Activated naive CD4-positive, alpha-beta T cell treated with anti-CD3 and anti-CD28 coated beads, Interleukin-2, amount 10 ng/mL, durations not matched to agents 7 days and 5 days (primary cell): ENCODE data around the gene HEXA.
"Not testable (repeated sequence)": the region's sequence is repeated elsewhere in the genome, so short reads cannot be mapped to it uniquely, and the experiment has no call there.

Source experiments
- CTCF ChIA-PET: fragments of 350-600 bp; sonication (Branson Sonifier 250); formaldehyde crosslinking; loops from one replicate; lab custom pipeline; 2021; ENCODE audit warnings: antibody characterized with exemption; lab: Charles Lee
- DNase-seq: peaks from one replicate; pipeline ENCODE4 v3.0.0-alpha.2; 2020
- H3K27ac Mint-ChIP-seq: one replicate; pipeline ENCODE4 v1.8.0; 2021; ENCODE audit warnings: mild to moderate bottlenecking, moderate library complexity, mixed read lengths
- H3K27me3 Mint-ChIP-seq: one replicate; pipeline ENCODE4 v1.8.0; 2021; ENCODE audit warnings: mild to moderate bottlenecking, mixed read lengths
- H3K36me3 Mint-ChIP-seq: one replicate; pipeline ENCODE4 v1.8.0; 2021; ENCODE audit warnings: mixed read lengths
- H3K4me1 Mint-ChIP-seq: one replicate; pipeline ENCODE4 v1.8.0; 2021; ENCODE audit warnings: mixed read lengths
- H3K4me3 Mint-ChIP-seq: one replicate; pipeline ENCODE4 v1.8.0; 2021; ENCODE audit warnings: mild to moderate bottlenecking, moderate library complexity, mixed read lengths
- H3K9me3 Mint-ChIP-seq: one replicate; pipeline ENCODE4 v1.8.0; 2021; ENCODE audit warnings: mixed read lengths

The HEXA gene

GRCh38 chr15:72375846-72376581, at the start of gene HEXA:
Gene HEXA, minus strand, starts transcription at chr15:72376014. Its CDS starts 42 bp downstream, at chr15:72375972.
- peak within 1 kb of the TSS; percentile 98 for H3K27ac Mint-ChIP-seq
- CTCF ChIA-PET = interaction anchor here (1.3 to 1.8 kb wide), 2 partner anchors 9 to 102 kb away, joined by 3 to 4 read pairs; no protein-coding TSS in a partner anchor
- H3K27me3 Mint-ChIP-seq = peaks cover 10% of the 10 kb centered on the region
- peaks cover 44% of the 10 kb centered on the region for H3K4me1 Mint-ChIP-seq
- peaks cover 12% of the 10 kb centered on the region for H3K36me3 Mint-ChIP-seq
- H3K4me3 Mint-ChIP-seq = peak within 1 kb of the TSS; percentile 86
- peak; percentile 99 for DNase-seq
- H3K9me3 Mint-ChIP-seq = no peaks in the 10 kb centered on the region

GRCh38 chr15:72423256-72423655, 47.4 kb upstream of the HEXA start:
- CTCF ChIA-PET = no interaction called here
- Mint-ChIP-seq H3K9me3 (peaks cover 22% of the 10 kb centered on the region), H3K36me3 (no peaks in the 10 kb centered on the region), H3K4me3 (no peak overlapping the region), H3K27me3 (peaks cover 4% of the 10 kb centered on the region), H3K27ac (no peak overlapping the region), H3K4me1 (peaks cover 10% of the 10 kb centered on the region)
- DNase-seq = no peak

GRCh38 chr15:72421484-72421883, 45.7 kb upstream of the HEXA start:
- H3K27ac Mint-ChIP-seq = no peak overlapping the region
- CTCF ChIA-PET = no interaction called here
- H3K4me3 Mint-ChIP-seq = no peak overlapping the region
- H3K9me3 Mint-ChIP-seq = peaks cover 8% of the 10 kb centered on the region
- H3K27me3 Mint-ChIP-seq = peaks cover 4% of the 10 kb centered on the region
- H3K4me1 Mint-ChIP-seq = peaks cover 3% of the 10 kb centered on the region
- DNase-seq = no peak
- H3K36me3 Mint-ChIP-seq = no peaks in the 10 kb centered on the region

DNA sequence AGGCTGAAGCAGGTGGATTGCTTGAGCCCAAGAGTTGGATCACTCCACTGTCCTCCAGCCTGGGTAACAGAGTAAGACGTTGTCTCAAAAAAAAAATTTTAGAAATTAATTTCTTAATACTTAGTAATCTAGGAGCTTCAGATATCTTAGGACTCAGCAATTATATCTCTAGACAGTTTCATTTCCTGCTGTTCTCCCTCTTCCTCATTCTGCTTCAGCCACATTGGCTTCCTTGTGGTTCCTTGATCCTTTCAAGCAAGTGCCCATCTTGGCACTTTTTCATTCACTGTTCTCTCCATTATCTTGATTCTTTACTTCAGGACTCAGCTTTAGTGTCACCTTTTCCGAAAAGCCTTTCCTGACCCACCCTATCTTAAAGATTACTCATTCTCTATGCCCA, 44.8 kb upstream of the HEXA start:
- CTCF ChIA-PET = no interaction called here
- Mint-ChIP-seq H3K27ac (no peak overlapping the region), H3K36me3 (no peaks in the 10 kb centered on the region), H3K4me3 (no peak overlapping the region), H3K4me1 (peaks cover 2% of the 10 kb centered on the region), H3K27me3 (peaks cover 4% of the 10 kb centered on the region), H3K9me3 (peaks cover 5% of the 10 kb centered on the region)
- DNase-seq = no peak

- H3K27me3 Mint-ChIP-seq, CTCF ChIA-PET, H3K4me3 Mint-ChIP-seq, DNase-seq, H3K9me3 Mint-ChIP-seq, H3K4me1 Mint-ChIP-seq, H3K36me3 Mint-ChIP-seq, H3K27ac Mint-ChIP-seq: not testable (repeated sequence)
Observed at GRCh38 chr15:72419768-72420167, 44.0 kb upstream of the HEXA start.

DNA sequence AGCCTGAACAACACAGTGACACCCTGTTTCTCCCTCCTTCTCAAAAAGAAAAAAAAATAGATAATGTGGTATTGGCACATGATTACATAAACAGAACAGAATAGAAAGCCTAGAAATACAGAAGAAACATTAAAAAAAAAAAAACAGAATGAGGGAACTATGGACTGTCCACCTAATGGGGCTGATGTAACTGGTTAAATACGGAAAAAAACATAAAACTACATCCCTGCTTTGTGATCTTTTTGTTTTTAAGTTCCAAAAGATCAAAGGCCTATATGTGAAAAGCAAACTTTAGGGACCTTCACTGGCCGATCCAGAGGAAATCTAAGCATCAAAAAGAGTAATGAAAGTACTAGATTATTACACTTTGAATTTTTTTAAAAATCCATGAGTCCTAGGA, 39.5 kb upstream of the HEXA start:
- H3K36me3 Mint-ChIP-seq = no peaks in the 10 kb centered on the region
- H3K27ac Mint-ChIP-seq = no peak overlapping the region
- CTCF ChIA-PET = no interaction called here
- H3K4me3 Mint-ChIP-seq = no peak overlapping the region
- H3K9me3 Mint-ChIP-seq = no peaks in the 10 kb centered on the region
- peaks cover 9% of the 10 kb centered on the region for H3K27me3 Mint-ChIP-seq
- H3K4me1 Mint-ChIP-seq = no peaks in the 10 kb centered on the region
- no peak for DNase-seq

DNA sequence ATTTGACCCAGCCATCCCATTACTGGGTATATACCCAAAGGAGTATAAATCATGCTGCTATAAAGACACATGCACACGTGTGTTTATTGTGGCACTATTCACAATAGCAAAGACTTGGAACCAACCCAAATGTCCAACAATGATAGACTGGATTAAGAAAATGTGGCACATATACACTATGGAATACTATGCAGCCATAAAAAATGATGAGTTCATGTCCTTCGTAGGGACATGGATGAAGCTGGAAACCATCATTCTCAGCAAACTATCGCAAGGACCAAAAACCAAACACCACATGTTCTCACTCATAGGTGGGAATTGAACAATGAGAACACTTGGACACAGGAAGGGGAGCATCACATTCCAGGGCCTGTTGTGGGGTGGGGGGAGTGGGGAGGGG, 37.5 kb upstream of the HEXA start:
- H3K9me3 Mint-ChIP-seq, H3K27ac Mint-ChIP-seq, H3K27me3 Mint-ChIP-seq, DNase-seq, H3K4me1 Mint-ChIP-seq, H3K4me3 Mint-ChIP-seq, H3K36me3 Mint-ChIP-seq, CTCF ChIA-PET: not testable (repeated sequence)

DNA sequence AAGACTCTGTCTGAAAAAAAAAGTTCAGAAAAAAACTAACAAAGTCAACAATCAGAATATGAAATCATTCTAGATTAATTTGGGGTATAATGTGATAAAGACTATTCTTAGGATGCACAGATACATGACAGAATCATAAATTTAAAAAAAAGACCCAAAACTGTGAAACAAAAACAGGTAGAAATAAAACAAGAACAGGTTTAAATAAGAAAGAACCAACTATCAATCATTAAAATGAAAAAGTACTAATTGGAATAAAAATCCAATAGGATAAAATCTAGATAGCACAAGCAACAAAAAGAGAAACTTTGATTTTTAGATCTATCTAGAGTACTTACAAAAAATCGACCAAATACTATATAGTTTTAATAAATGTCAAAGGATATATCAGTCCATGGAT, 35.7 kb upstream of the HEXA start:
- DNase-seq = no peak
- Mint-ChIP-seq H3K27me3 (peaks cover 10% of the 10 kb centered on the region), H3K9me3 (no peaks in the 10 kb centered on the region), H3K27ac (no peak overlapping the region), H3K4me1 (no peaks in the 10 kb centered on the region), H3K36me3 (no peaks in the 10 kb centered on the region), H3K4me3 (no peak overlapping the region)
- CTCF ChIA-PET = no interaction called here

DNA sequence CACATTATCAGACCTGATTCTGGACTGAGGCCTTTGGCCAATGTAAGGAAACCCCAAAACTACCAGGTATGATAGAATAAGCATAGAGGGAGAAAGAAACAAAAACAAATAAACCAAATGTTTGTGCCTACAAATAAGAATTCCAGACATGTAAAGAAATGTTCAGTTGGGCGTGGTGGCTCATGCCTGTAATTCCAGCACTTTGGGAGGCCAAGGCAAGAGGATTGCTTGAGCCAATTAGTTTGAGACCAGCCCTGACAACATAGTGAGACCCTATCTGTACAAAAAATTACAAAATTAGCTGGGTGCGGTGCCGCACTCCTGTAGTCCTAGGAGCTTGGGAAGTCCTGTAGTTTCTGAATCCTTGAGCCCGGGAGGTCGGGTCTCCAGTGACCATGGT, 35.3 kb upstream of the HEXA start:
- Mint-ChIP-seq H3K36me3 (no peaks in the 10 kb centered on the region), H3K27me3 (peaks cover 12% of the 10 kb centered on the region), H3K9me3 (no peaks in the 10 kb centered on the region), H3K27ac (no peak overlapping the region), H3K4me3 (no peak overlapping the region), H3K4me1 (no peaks in the 10 kb centered on the region)
- CTCF ChIA-PET = no interaction called here
- DNase-seq = no peak

DNA sequence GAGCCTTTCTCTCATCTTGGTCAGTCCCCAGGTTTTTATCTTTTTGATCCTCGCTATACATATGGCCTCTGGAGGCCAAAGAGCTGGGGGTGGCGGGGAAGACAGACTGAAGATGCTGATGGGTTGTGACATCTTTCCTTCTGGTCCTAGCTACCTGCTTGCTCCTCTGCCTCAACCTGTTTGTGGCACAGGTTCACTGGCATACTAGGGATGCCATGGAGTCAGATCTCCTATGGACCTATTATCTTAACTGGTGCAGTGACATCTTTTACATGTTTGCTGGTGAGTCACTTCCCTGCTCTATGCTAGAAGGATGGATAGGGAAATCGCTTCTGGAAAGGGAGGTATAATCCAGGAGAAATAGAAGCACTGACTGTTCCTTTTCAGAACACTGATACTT, 31.1 kb upstream of the HEXA start:
- peaks cover 29% of the 10 kb centered on the region for H3K27me3 Mint-ChIP-seq
- no peak overlapping the region for H3K27ac Mint-ChIP-seq
- CTCF ChIA-PET = no interaction called here
- H3K4me1 Mint-ChIP-seq = no peaks in the 10 kb centered on the region
- H3K9me3 Mint-ChIP-seq = no peaks in the 10 kb centered on the region
- H3K4me3 Mint-ChIP-seq = no peak overlapping the region
- DNase-seq = no peak
- no peaks in the 10 kb centered on the region for H3K36me3 Mint-ChIP-seq

DNA sequence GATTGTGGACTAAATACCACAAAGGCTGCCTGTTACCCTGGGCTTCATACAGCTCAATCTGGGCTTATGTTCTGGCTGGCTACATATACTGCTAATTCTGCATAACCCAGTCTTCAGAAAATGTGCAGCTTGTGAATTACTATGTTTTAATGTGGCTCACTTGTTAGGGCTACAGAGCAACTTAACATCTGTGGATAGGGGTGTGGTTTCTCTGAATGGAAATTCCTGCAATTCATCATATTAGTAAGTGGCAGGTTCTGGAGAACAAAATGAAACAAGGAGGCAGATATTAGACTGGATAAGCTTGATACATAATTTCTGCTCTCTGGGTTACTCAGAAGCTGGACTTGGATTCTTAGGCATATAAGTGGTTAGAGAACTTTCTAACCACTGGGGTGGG, 29.0 kb upstream of the HEXA start:
- Mint-ChIP-seq H3K4me1 (no peaks in the 10 kb centered on the region), H3K9me3 (no peaks in the 10 kb centered on the region), H3K36me3 (no peaks in the 10 kb centered on the region), H3K4me3 (no peak overlapping the region), H3K27ac (no peak overlapping the region), H3K27me3 (peaks cover 29% of the 10 kb centered on the region)
- DNase-seq = no peak
- CTCF ChIA-PET = interaction anchor here (1.1 kb wide), 1 partner anchor 22 kb away, joined by 3 read pairs; no protein-coding TSS in a partner anchor

- Mint-ChIP-seq H3K4me3 (no peak overlapping the region), H3K27ac (no peak overlapping the region), H3K27me3 (peaks cover 29% of the 10 kb centered on the region), H3K4me1 (no peaks in the 10 kb centered on the region), H3K36me3 (no peaks in the 10 kb centered on the region), H3K9me3 (no peaks in the 10 kb centered on the region)
- CTCF ChIA-PET = no interaction called here
- DNase-seq = no peak
Observed at GRCh38 chr15:72404356-72404755, 28.5 kb upstream of the HEXA start.

DNA sequence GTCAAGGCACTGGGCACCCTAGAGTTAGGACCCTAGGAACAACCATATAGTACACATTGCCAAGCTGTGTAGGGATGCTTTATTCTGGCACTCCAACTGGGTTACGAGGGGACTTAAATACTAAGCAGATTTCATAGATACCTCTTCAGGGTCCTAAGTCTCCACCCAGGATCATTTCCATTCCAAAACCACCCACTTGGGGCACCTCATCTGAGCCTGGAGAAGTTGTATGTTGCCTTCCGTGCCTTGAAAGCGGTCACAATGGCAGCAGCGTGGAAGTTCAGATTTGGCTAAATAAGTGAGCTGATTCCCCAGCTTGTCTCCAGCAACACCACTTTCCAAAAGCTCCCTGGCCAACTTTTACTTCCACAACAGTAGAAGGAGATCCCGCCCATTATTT, 26.9 kb upstream of the HEXA start:
- Mint-ChIP-seq H3K36me3 (no peaks in the 10 kb centered on the region), H3K4me3 (no peak overlapping the region), H3K9me3 (no peaks in the 10 kb centered on the region), H3K27me3 (peaks cover 29% of the 10 kb centered on the region), H3K4me1 (no peaks in the 10 kb centered on the region), H3K27ac (no peak overlapping the region)
- no peak for DNase-seq
- CTCF ChIA-PET = no interaction called here

DNA sequence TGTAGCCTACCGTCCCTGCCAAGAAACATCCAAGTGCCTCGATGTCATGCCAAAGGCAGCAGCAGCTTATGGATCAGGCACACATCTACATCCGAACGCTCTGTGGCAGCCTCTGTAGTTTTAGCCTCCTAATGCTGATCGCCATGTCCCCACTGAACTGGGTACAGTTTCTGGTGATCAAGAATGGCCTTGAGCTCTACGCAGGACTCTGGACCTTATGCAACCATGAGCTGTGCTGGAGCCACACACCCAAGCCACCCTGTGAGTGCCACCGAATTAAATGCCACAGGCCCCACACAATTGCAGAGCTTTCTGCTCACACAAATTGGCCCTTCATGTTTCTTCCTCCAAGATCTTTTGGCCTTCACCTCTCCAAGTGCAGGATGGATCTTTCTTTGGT, 22.8 kb upstream of the HEXA start:
- Mint-ChIP-seq H3K27me3 (peaks cover 11% of the 10 kb centered on the region), H3K27ac (no peak overlapping the region), H3K9me3 (peaks cover 3% of the 10 kb centered on the region), H3K4me3 (no peak overlapping the region), H3K36me3 (no peaks in the 10 kb centered on the region), H3K4me1 (no peaks in the 10 kb centered on the region)
- CTCF ChIA-PET = no interaction called here
- DNase-seq = no peak

DNA sequence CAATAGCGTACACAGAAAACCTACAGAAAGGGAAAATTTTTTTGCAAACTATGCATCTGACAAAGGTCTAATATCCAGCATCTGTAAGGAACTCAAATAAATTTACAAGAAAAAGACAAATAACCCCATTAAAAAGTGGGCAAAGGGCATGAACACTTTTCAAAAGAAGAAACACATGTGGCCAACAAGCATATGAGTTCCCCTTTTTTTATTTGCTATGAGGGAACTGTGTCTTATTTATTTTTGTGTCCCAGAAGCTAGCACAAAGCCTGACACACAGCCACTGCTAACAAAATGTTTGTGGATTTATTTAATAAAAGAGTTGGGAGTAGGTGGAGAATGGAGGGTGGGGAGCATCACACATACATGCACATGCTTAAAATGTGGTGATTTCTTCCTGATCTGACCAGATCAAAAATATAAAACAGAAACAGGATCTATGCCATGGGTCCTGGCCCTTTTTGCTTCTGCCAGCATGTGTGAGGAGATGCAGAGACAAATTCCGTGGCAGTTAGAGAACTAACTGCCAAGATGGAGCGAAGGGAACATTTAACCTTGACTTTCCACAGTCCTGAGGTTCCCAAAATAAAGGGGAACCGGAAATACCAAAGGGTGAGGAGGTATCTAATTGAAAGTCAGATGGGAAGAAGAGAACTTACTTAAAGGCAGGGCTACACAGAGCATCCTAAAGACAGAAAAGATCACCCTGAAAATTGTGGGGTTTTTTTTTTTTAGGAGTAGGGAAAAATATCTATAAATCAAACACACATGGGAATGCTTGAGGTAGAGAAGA, 22.2 kb upstream of the HEXA start, which contains the start of gene TMEM202:
Gene TMEM202 (plus strand): TSS at position 510 of the 793 bp plus-strand sequence. CDS start 22 bp downstream, at position 532.
- H3K36me3 Mint-ChIP-seq = no peaks in the 10 kb centered on the region
- CTCF ChIA-PET = no interaction called here
- no peaks in the 10 kb centered on the region for H3K4me1 Mint-ChIP-seq
- DNase-seq = no peak
- H3K4me3 Mint-ChIP-seq = no peak within 1 kb of the TSS
- H3K9me3 Mint-ChIP-seq = peaks cover 3% of the 10 kb centered on the region
- H3K27ac Mint-ChIP-seq = no peak within 1 kb of the TSS
- H3K27me3 Mint-ChIP-seq = peaks cover 8% of the 10 kb centered on the region
